CD4-positive, alpha-beta memory T cell (primary cell): Measurements from ENCODE around the gene ANO10. TPM values are rescaled to one million over a fixed set of nuclear protein-coding genes. Genes with fewer than 3 reads are reported as not detected.
A peak's percentile ranks its signal among the peaks of the same experiment; 100 is the strongest.

ENCODE experiments used
- CTCF ChIA-PET: fragments of 350-600 bp; sonication (Branson Sonifier 250); formaldehyde crosslinking; loops from one replicate; lab custom pipeline; 2021; ENCODE audit warnings: inconsistent platforms; ENCODE audit not compliant: partially characterized antibody; lab: Charles Lee
- POLR2A ChIA-PET: fragments of 350-600 bp; sonication (Branson Sonifier 250); formaldehyde crosslinking; loops from one replicate; lab custom pipeline; 2021; ENCODE audit not compliant: partially characterized antibody; lab: Charles Lee
- DNase-seq, 5 donors: peaks; one replicate each; pipeline versions ENCODE4 v3.0.0 to v3.0.0-alpha.2; 2020 to 2022; ENCODE audit warnings: mixed read lengths in 1 of 5
- H3K27ac ChIP-seq: one replicate; pipeline ENCODE4 v1.7.0; 2013; ENCODE audit warnings: low read depth, low read length
- H3K27me3 ChIP-seq: 2 replicates; pipeline ENCODE4 v1.7.0; 2013; ENCODE audit warnings: mild to moderate bottlenecking, low read length, moderate library complexity; ENCODE audit not compliant: insufficient read depth
- H3K36me3 ChIP-seq: 2 replicates; pipeline ENCODE4 v1.7.0; 2013; ENCODE audit warnings: mild to moderate bottlenecking, low read length, moderate library complexity; ENCODE audit not compliant: insufficient read depth
- H3K4me1 ChIP-seq: 2 replicates; pipeline ENCODE4 v1.7.0; 2013; ENCODE audit warnings: mild to moderate bottlenecking, low read length, moderate library complexity; ENCODE audit not compliant: insufficient read depth
- H3K4me3 ChIP-seq, 2 donors: one replicate each; pipeline ENCODE4 v1.7.0; 2013; ENCODE audit warnings: low read length in 2 of 2, mild to moderate bottlenecking in 1 of 2
- H3K9me3 ChIP-seq, 2 donors: one replicate each; pipeline ENCODE4 v1.7.0; 2013; ENCODE audit warnings: low read length in 2 of 2, control low read depth in 1 of 2; ENCODE audit not compliant: control insufficient read depth in 1 of 2
- H3K27ac Mint-ChIP-seq, 7 donors: one replicate each; pipeline ENCODE4 v1.8.0; 2020 to 2021; ENCODE audit warnings: mixed read lengths in 7 of 7, mild to moderate bottlenecking in 6 of 7, inconsistent platforms in 3 of 7, moderate library complexity in 3 of 7
- H3K27me3 Mint-ChIP-seq, 2 donors: one replicate each; pipeline ENCODE4 v1.8.0; 2020 to 2021; ENCODE audit warnings: mixed read lengths in 2 of 2
- H3K36me3 Mint-ChIP-seq, 2 donors: one replicate each; pipeline ENCODE4 v1.8.0; 2020 to 2021; ENCODE audit warnings: mixed read lengths in 2 of 2, inconsistent platforms in 1 of 2, mild to moderate bottlenecking in 1 of 2
- H3K4me1 Mint-ChIP-seq, 4 donors: one replicate each; pipeline ENCODE4 v1.8.0; 2020 to 2021; ENCODE audit warnings: mixed read lengths in 4 of 4, mild to moderate bottlenecking in 1 of 4
- H3K4me3 Mint-ChIP-seq, 8 donors: one replicate each; pipeline ENCODE4 v1.8.0; 2020 to 2021; ENCODE audit warnings: mixed read lengths in 8 of 8, mild to moderate bottlenecking in 7 of 8, moderate library complexity in 6 of 8, inconsistent platforms in 3 of 8
- H3K9me3 Mint-ChIP-seq, 8 donors: one replicate each; pipeline ENCODE4 v1.8.0; 2020 to 2021; ENCODE audit warnings: mixed read lengths in 8 of 8, mild to moderate bottlenecking in 5 of 8, inconsistent platforms in 3 of 8, moderate library complexity in 1 of 8
- intact Hi-C: fragments of 100-400 bp; cut with micrococcal nuclease; formaldehyde crosslinking; loops from one replicate; pipeline ENCODE4 v1.15.1; 2023
- polyA plus RNA-seq, 2 donors: library from polyadenylated mRNA; unstranded; fragments of 300-500 nt; fragmentation: Illumina TruSeq; gene quantifications; one replicate each; pipeline ENCODE4 v1.2.3, GENCODE V29; 2021
- total RNA-seq, 2 experiments: library from RNA; stranded (reverse); gene quantifications; one replicate each; pipeline ENCODE4 v1.2.3, GENCODE V29; 2021

Gene ANO10
- total and polyA plus RNA-seq, 4 experiments from 2014 or later: 8.6 to 9.9 (median 9.6) TPM

- Mint-ChIP-seq H3K4me1 (peaks cover 48 to 87% (median 63%) of the 10 kb centered on the region in 4 donors), H3K9me3 (peaks cover 2 to 19% (median 16%) of the 10 kb centered on the region in 8 donors), H3K36me3 (peaks cover 88% of the 10 kb centered on the region in 2 donors), H3K27ac (peak overlapping the region; percentile 90 to 98 (median 95)), H3K4me3 (peak overlapping the region; percentile 22 to 80 (median 72)), H3K27me3 (no peaks in the 10 kb centered on the region)
- DNase-seq: no peak
- H3K36me3 ChIP-seq: peaks cover 42% of the 10 kb centered on the region
- peaks cover 70% of the 10 kb centered on the region for H3K4me1 ChIP-seq
- ChIA-PET CTCF (interaction anchor here (1.3 to 5.6 kb wide), 11 partner anchors 10 to 386 kb away, joined by 3 to 27 read pairs (median 5); no protein-coding TSS in a partner anchor), POLR2A (interaction anchor here (0.6 to 5.2 kb wide), 17 partner anchors 12 to 187 kb away, joined by 3 to 70 read pairs (median 9); partner anchors contain the start of gene SNRK)
- H3K4me3 ChIP-seq: peak overlapping the region in 1 of 2 donors; percentile 3
- H3K27me3 ChIP-seq: no peaks in the 10 kb centered on the region
- intact Hi-C loops: loop anchor here (1.0 to 5.0 kb wide), 4 partner anchors 19 to 61 kb away; partner anchors contain the start of gene SNRK
- peaks cover 0 to 3% of the 10 kb centered on the region in 2 donors for H3K9me3 ChIP-seq
- H3K27ac ChIP-seq: peak overlapping the region; percentile 36
Measured at GRCh38 chr3:43347774-43348173, 274.0 kb downstream of the ANO10 start.

- no peaks in the 10 kb centered on the region for H3K9me3 ChIP-seq
- peaks cover 54 to 93% (median 69%) of the 10 kb centered on the region in 4 donors for H3K4me1 Mint-ChIP-seq
- peaks cover 2 to 13% (median 10%) of the 10 kb centered on the region in 8 donors for H3K9me3 Mint-ChIP-seq
- H3K4me3 Mint-ChIP-seq: peak overlapping the region; percentile 22 to 80 (median 72)
- H3K36me3 ChIP-seq: peaks cover 48% of the 10 kb centered on the region
- peak; percentile 78 to 86 (median 80) for DNase-seq
- CTCF ChIA-PET: interaction anchor here (0.6 to 5.6 kb wide), 21 partner anchors 8 to 386 kb away, joined by 3 to 27 read pairs (median 4); no protein-coding TSS in a partner anchor
- peaks cover 76% of the 10 kb centered on the region for H3K4me1 ChIP-seq
- peaks cover 88 to 89% of the 10 kb centered on the region in 2 donors for H3K36me3 Mint-ChIP-seq
- H3K27ac Mint-ChIP-seq: peak overlapping the region; percentile 90 to 98 (median 95)
- no peaks in the 10 kb centered on the region for H3K27me3 Mint-ChIP-seq
- intact Hi-C loops: loop anchor here (1.0 to 5.0 kb wide), 4 partner anchors 18 to 61 kb away; partner anchors contain the start of gene SNRK
- peak overlapping the region; percentile 36 for H3K27ac ChIP-seq
- no peaks in the 10 kb centered on the region for H3K27me3 ChIP-seq
- POLR2A ChIA-PET: interaction anchor here (0.6 to 5.2 kb wide), 26 partner anchors 11 to 186 kb away, joined by 3 to 70 read pairs (median 7); partner anchors contain the start of gene SNRK
- peak overlapping the region in 1 of 2 donors; percentile 3 for H3K4me3 ChIP-seq
Measured at GRCh38 chr3:43346978-43347749, 274.6 kb downstream of the ANO10 start.

- CTCF ChIA-PET: interaction anchor here (0.7 to 5.6 kb wide), 14 partner anchors 9 to 183 kb away, joined by 3 to 27 read pairs (median 4); partner anchors contain the start of gene SNRK
- intact Hi-C loops: loop anchor here (2.0 to 5.0 kb wide), 2 partner anchors 17 to 34 kb away; no protein-coding TSS in a partner anchor
- peaks cover 52 to 84% (median 68%) of the 10 kb centered on the region in 4 donors for H3K4me1 Mint-ChIP-seq
- peaks cover 56% of the 10 kb centered on the region for H3K36me3 ChIP-seq
- peaks cover 84% of the 10 kb centered on the region for H3K4me1 ChIP-seq
- no peak overlapping the region for H3K27ac ChIP-seq
- H3K27me3 Mint-ChIP-seq: no peaks in the 10 kb centered on the region
- peak overlapping the region; percentile 90 to 98 (median 95) for H3K27ac Mint-ChIP-seq
- H3K36me3 Mint-ChIP-seq: peaks cover 78 to 87% of the 10 kb centered on the region in 2 donors
- no peak overlapping the region for H3K4me3 ChIP-seq
- H3K27me3 ChIP-seq: no peaks in the 10 kb centered on the region
- POLR2A ChIA-PET: interaction anchor here (0.6 to 5.2 kb wide), 16 partner anchors 10 to 166 kb away, joined by 3 to 70 read pairs (median 10); partner anchors contain the start of gene SNRK
- H3K9me3 ChIP-seq: no peaks in the 10 kb centered on the region
- no peak for DNase-seq
- peaks cover 0 to under 1% (median 0%) of the 10 kb centered on the region in 8 donors for H3K9me3 Mint-ChIP-seq
- peak overlapping the region in 7 of 8 donors; percentile 23 to 76 (median 61) for H3K4me3 Mint-ChIP-seq
Measured at GRCh38 chr3:43345877-43346276, 275.9 kb downstream of the ANO10 start.

- ChIA-PET POLR2A (interaction anchor here (1.0 to 5.2 kb wide), 9 partner anchors 10 to 182 kb away, joined by 3 to 70 read pairs (median 13); partner anchors contain the start of gene SNRK), CTCF (interaction anchor here (0.7 to 5.6 kb wide), 12 partner anchors 11 to 184 kb away, joined by 3 to 27 read pairs (median 4); no protein-coding TSS in a partner anchor)
- Histone ChIP-seq H3K36me3 (peaks cover 62% of the 10 kb centered on the region), H3K27ac (peak overlapping the region; percentile 33), H3K9me3 (no peaks in the 10 kb centered on the region), H3K27me3 (no peaks in the 10 kb centered on the region), H3K4me3 (no peak overlapping the region), H3K4me1 (peaks cover 84% of the 10 kb centered on the region)
- H3K9me3 Mint-ChIP-seq: peaks cover 0 to 2% (median 0%) of the 10 kb centered on the region in 8 donors
- peaks cover 52 to 83% (median 65%) of the 10 kb centered on the region in 4 donors for H3K4me1 Mint-ChIP-seq
- H3K4me3 Mint-ChIP-seq: peak overlapping the region in 7 of 8 donors; percentile 23 to 74 (median 57)
- intact Hi-C loops: loop anchor here (5.0 kb wide), 1 partner anchor 33 kb away; no protein-coding TSS in a partner anchor
- no peak for DNase-seq
- peaks cover 78 to 87% of the 10 kb centered on the region in 2 donors for H3K36me3 Mint-ChIP-seq
- H3K27ac Mint-ChIP-seq: peak overlapping the region; percentile 90 to 97 (median 95)
- H3K27me3 Mint-ChIP-seq: no peaks in the 10 kb centered on the region
Measured at GRCh38 chr3:43345246-43345645, 276.6 kb downstream of the ANO10 start.

- H3K4me3 ChIP-seq: no peak overlapping the region
- no peak overlapping the region for H3K27ac ChIP-seq
- no peaks in the 10 kb centered on the region for H3K27me3 ChIP-seq
- H3K9me3 ChIP-seq: no peaks in the 10 kb centered on the region
- no peak for DNase-seq
- intact Hi-C loops: no loop called here
- CTCF ChIA-PET: interaction anchor here (1.0 to 5.6 kb wide), 8 partner anchors 8 to 182 kb away, joined by 3 to 27 read pairs (median 4); no protein-coding TSS in a partner anchor
- Mint-ChIP-seq H3K9me3 (peaks cover 0 to 7% (median 0%) of the 10 kb centered on the region in 8 donors), H3K4me3 (peak overlapping the region in 3 of 8 donors; percentile 13 to 67 (median 47)), H3K36me3 (peaks cover 78 to 88% of the 10 kb centered on the region in 2 donors), H3K27ac (peak overlapping the region; percentile 55 to 90 (median 84)), H3K4me1 (peaks cover 50 to 89% (median 65%) of the 10 kb centered on the region in 4 donors), H3K27me3 (no peaks in the 10 kb centered on the region)
- POLR2A ChIA-PET: interaction anchor here (1.0 to 5.2 kb wide), 9 partner anchors 23 to 182 kb away, joined by 3 to 70 read pairs (median 6); partner anchors contain the start of gene SNRK
- peaks cover 81% of the 10 kb centered on the region for H3K4me1 ChIP-seq
- H3K36me3 ChIP-seq: peaks cover 62% of the 10 kb centered on the region
Measured at GRCh38 chr3:43344520-43344919, 277.3 kb downstream of the ANO10 start.

- ChIA-PET CTCF (interaction anchor here (1.0 to 5.6 kb wide), 5 partner anchors 8 to 181 kb away, joined by 3 to 27 read pairs (median 4); no protein-coding TSS in a partner anchor), POLR2A (interaction anchor here (1.1 to 5.2 kb wide), 7 partner anchors 22 to 181 kb away, joined by 3 to 70 read pairs (median 6); partner anchors contain the start of gene SNRK)
- H3K27ac ChIP-seq: no peak overlapping the region
- no peak for DNase-seq
- H3K27ac Mint-ChIP-seq: peak overlapping the region; percentile 82 to 94 (median 89)
- no peak overlapping the region for H3K4me3 ChIP-seq
- peaks cover 78 to 86% of the 10 kb centered on the region in 2 donors for H3K36me3 Mint-ChIP-seq
- H3K27me3 Mint-ChIP-seq: no peaks in the 10 kb centered on the region
- H3K9me3 Mint-ChIP-seq: peaks cover 0 to 10% (median 1%) of the 10 kb centered on the region in 8 donors
- peaks cover 74% of the 10 kb centered on the region for H3K4me1 ChIP-seq
- intact Hi-C loops: no loop called here
- peak overlapping the region in 5 of 8 donors; percentile 45 to 83 (median 72) for H3K4me3 Mint-ChIP-seq
- no peaks in the 10 kb centered on the region for H3K9me3 ChIP-seq
- no peaks in the 10 kb centered on the region for H3K27me3 ChIP-seq
- peaks cover 46 to 84% (median 59%) of the 10 kb centered on the region in 4 donors for H3K4me1 Mint-ChIP-seq
- peaks cover 64% of the 10 kb centered on the region for H3K36me3 ChIP-seq
Measured at GRCh38 chr3:43343815-43344214, 278.0 kb downstream of the ANO10 start.
